OCI-LY3 (cell line): ENCODE results near the gene SDK2.

ENCODE experiments used
- H2AFZ ChIP-seq: fragments of 200-600, 300-600 bp; shearing (Covaris generic); 2 replicates; pipeline ENCODE4 v1.6.0; 2014; ENCODE audit warnings: antibody characterized with exemption, low read depth, low read length
- H3K27ac ChIP-seq: fragments of 200-600, 300-600 bp; sonication (generic); 2 replicates; pipeline ENCODE4 v1.5.1; 2014; ENCODE audit warnings: mild to moderate bottlenecking, low read length, moderate library complexity, mixed read lengths
- H3K27me3 ChIP-seq: fragments of 200-600, 300-600 bp; sonication (generic); 2 replicates; pipeline ENCODE4 v1.6.1; 2014; ENCODE audit warnings: low read depth, low read length, mixed read lengths
- H3K36me3 ChIP-seq: fragments of 200-600, 300-600 bp; sonication (generic); replicated peaks from 2 replicates; pipeline ENCODE3; 2014; ENCODE audit warnings: low read depth, low read length, mixed read lengths
- H3K4me1 ChIP-seq: fragments of 300-600, 200-600 bp; sonication (generic); 2 replicates; pipeline ENCODE4 v1.6.1; 2014; ENCODE audit warnings: low read length, mixed read lengths
- H3K4me2 ChIP-seq: fragments of 200-600, 300-600 bp; sonication (generic); 2 replicates; pipeline ENCODE4 v1.6.1; 2014; ENCODE audit warnings: low read length, mixed read lengths
- H3K4me3 ChIP-seq: fragments of 300-600, 200-600 bp; sonication (generic); 2 replicates; pipeline ENCODE4 v1.5.1; 2014; ENCODE audit warnings: antibody characterized with exemption, mild to moderate bottlenecking, low read length, moderate library complexity
- H3K79me2 ChIP-seq: fragments of 300-600, 200-600 bp; shearing (Covaris generic); 2 replicates; pipeline ENCODE4 v1.6.1; 2014; ENCODE audit warnings: mild to moderate bottlenecking, low read length, mixed read lengths
- H3K9ac ChIP-seq: fragments of 300-600, 200-600 bp; shearing (Covaris generic); 2 replicates; pipeline ENCODE4 v1.6.0; 2014; ENCODE audit warnings: mild to moderate bottlenecking, low read length, moderate library complexity
- H3K9me3 ChIP-seq: fragments of 200-600, 300-600 bp; shearing (Covaris generic); 2 replicates; pipeline ENCODE4 v1.6.1; 2014; ENCODE audit warnings: low read length, mixed read lengths; ENCODE audit not compliant: insufficient read depth
- H4K20me1 ChIP-seq: fragments of 200-600, 300-600 bp; sonication (generic); 2 replicates; pipeline ENCODE4 v1.6.1; 2016; ENCODE audit warnings: low read length, mixed read lengths; ENCODE audit not compliant: insufficient read depth
- EZH2phosphoT487 ChIP-seq: fragments of 200-600 bp; shearing (Covaris generic); IDR thresholded peaks from 2 replicates; pipeline ENCODE4 v1.6.1; 2018; ENCODE audit warnings: antibody characterized with exemption, mixed run types, low read depth
- TF ChIP-seq, protein P1 (sequence below): fragments of 200-600, 300-600 bp; sonication (generic); IDR thresholded peaks from 2 replicates; pipeline ENCODE4 v1.5.1; 2014; ENCODE audit warnings: antibody characterized with exemption, low read length, low read depth

SDK2 gene

DNA sequence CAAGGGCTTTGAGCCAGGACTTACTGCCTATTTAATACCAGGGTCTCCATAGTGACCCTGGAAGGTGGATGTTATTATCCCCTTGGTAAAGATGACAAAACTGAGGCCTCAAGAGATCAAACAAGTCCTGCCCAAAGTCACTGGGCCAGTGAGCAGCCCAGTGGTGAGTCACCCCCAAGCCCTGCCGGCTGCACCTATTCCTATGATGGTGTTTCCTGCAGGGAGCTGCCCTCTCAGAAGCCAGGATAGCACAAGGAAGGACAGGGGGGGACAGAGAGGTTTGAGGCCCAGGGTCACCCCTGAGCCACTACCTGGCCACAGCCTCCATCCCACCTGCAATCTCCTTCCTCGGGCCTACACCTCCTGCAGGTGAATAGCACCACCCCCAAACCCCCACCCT lies 90.9 kb downstream of the SDK2 start:
- Histone ChIP-seq H3K36me3 (no peaks in the 10 kb centered on the region), H3K4me3 (no peak overlapping the region), H3K4me2 (no peak overlapping the region), H3K9ac (no peak overlapping the region), H2AFZ (no peak overlapping the region), H3K79me2 (no peaks in the 10 kb centered on the region), H3K27ac (no peak overlapping the region), H3K9me3 (no peaks in the 10 kb centered on the region), H3K27me3 (peaks cover 12% of the 10 kb centered on the region; the same call in 1 of the 2 replicates), H4K20me1 (no peaks in the 10 kb centered on the region), H3K4me1 (no peaks in the 10 kb centered on the region)
- TF ChIP-seq, protein P1, sequence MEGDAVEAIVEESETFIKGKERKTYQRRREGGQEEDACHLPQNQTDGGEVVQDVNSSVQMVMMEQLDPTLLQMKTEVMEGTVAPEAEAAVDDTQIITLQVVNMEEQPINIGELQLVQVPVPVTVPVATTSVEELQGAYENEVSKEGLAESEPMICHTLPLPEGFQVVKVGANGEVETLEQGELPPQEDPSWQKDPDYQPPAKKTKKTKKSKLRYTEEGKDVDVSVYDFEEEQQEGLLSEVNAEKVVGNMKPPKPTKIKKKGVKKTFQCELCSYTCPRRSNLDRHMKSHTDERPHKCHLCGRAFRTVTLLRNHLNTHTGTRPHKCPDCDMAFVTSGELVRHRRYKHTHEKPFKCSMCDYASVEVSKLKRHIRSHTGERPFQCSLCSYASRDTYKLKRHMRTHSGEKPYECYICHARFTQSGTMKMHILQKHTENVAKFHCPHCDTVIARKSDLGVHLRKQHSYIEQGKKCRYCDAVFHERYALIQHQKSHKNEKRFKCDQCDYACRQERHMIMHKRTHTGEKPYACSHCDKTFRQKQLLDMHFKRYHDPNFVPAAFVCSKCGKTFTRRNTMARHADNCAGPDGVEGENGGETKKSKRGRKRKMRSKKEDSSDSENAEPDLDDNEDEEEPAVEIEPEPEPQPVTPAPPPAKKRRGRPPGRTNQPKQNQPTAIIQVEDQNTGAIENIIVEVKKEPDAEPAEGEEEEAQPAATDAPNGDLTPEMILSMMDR = no peak

DNA sequence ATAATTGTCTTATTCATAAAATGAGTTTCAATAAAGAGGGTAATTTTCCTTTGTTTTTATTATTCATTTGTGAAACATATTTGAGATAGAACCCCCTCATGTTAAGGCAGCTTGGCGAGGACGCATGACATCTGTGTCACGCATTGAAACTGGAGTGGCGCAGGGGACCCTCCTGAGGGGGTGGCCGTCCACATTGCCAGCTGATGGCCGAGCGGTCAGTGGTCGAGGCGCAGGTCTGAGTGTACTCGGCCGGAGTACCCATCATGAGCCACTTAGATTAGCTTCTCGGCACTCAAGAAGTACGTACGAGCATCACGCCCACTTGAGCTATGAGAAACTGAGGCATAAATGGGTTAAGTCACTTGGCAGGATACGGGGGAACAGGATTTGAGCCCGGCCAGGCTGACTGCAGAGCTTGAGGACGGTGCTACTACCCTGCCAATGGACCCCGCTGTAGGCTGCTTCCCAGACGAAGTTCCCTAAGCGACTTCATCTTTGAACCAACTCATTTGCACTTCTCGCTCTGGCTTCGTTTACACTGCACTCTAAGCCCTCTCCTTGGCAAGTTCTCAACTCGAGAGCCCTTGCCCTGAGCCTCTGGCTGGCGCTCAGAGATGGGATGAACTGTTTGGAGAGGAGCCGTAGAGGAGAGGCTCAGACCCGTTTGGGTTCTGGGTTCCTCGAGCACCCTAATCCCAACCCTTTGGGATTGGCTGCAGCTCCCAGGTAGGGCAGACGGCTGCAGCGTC lies 91.8 kb downstream of the SDK2 start:
- H3K36me3 ChIP-seq = no peaks in the 10 kb centered on the region
- peaks cover 12% of the 10 kb centered on the region; the same call in 1 of the 2 replicates for H3K27me3 ChIP-seq
- H3K4me2 ChIP-seq = no peak overlapping the region
- no peaks in the 10 kb centered on the region for H3K4me1 ChIP-seq
- H3K9me3 ChIP-seq = no peaks in the 10 kb centered on the region
- no peak overlapping the region for H3K4me3 ChIP-seq
- no peak overlapping the region for H3K27ac ChIP-seq
- no peak for TF ChIP-seq EZH2phosphoT487
- TF ChIP-seq, protein P1 = no peak
- no peak overlapping the region for H3K9ac ChIP-seq
- H3K79me2 ChIP-seq = no peaks in the 10 kb centered on the region
- H4K20me1 ChIP-seq = no peaks in the 10 kb centered on the region
- no peak overlapping the region for H2AFZ ChIP-seq

DNA sequence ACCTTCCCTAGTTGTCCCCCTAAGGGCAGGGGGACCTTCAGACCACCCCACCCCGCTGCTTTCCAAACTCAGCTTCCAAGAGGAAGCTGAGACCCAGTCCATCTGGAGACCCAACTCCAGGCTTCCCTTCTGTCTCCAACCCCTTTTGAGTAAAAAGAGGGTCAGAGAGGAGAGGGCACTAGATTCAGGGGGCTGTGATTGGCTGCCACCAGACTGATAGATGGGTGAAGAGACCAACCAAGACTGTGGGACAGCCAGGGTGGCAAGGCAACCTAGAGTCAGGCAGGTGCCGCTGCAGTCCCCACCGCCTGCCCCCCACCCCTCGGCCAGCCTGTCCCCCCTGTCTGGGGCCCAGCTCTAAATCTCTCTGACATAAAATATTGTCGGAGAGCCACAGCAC lies 92.5 kb downstream of the SDK2 start:
- Histone ChIP-seq H3K4me2 (no peak overlapping the region), H3K79me2 (no peaks in the 10 kb centered on the region), H3K36me3 (no peaks in the 10 kb centered on the region), H3K4me1 (no peaks in the 10 kb centered on the region), H4K20me1 (no peaks in the 10 kb centered on the region), H3K27ac (no peak overlapping the region), H3K9ac (no peak overlapping the region), H3K4me3 (no peak overlapping the region), H3K27me3 (peaks cover 12% of the 10 kb centered on the region; the same call in 1 of the 2 replicates), H2AFZ (no peak overlapping the region), H3K9me3 (no peaks in the 10 kb centered on the region)
- TF ChIP-seq, protein P1 = no peak
- TF ChIP-seq EZH2phosphoT487 = no peak

DNA sequence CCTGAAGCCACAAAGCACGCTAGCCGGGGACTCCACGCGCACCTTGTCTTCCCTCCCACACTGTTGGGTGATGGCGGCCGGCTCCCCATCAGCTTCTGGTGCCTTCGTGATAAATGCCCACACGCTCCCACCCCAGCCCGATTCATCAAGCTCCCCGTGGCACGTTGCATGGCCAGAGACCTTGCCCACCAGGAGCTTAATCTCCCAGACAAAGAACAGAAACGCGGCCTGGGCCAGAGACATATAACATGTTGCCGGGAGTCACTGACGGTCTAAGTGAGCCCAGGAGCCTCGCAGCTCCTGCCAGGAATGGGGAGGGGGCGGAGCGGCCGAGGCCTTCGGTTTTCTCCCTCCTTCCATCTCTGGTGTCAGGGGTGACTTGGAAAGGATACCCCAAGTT lies 93.1 kb downstream of the SDK2 start:
- H3K27me3 ChIP-seq = peaks cover 9% of the 10 kb centered on the region; the same call in 1 of the 2 replicates
- no peak overlapping the region for H3K4me2 ChIP-seq
- no peaks in the 10 kb centered on the region for H3K36me3 ChIP-seq
- H3K79me2 ChIP-seq = no peaks in the 10 kb centered on the region
- H3K4me3 ChIP-seq = no peak overlapping the region
- TF ChIP-seq EZH2phosphoT487 = no peak
- TF ChIP-seq, protein P1 = no peak
- no peaks in the 10 kb centered on the region for H3K9me3 ChIP-seq
- no peaks in the 10 kb centered on the region for H3K4me1 ChIP-seq
- H4K20me1 ChIP-seq = no peaks in the 10 kb centered on the region
- no peak overlapping the region for H2AFZ ChIP-seq
- no peak overlapping the region for H3K9ac ChIP-seq
- H3K27ac ChIP-seq = no peak overlapping the region
